Skeletal muscle satellite cell (primary cell): ENCODE data around the gene USO1.
"Not testable (repeated sequence)": the region's sequence is repeated elsewhere in the genome, so short reads cannot be mapped to it uniquely, and the experiment has no call there.

Source experiments
- H3K27me3 ChIP-seq: 2 replicates; pipeline ENCODE4 v1.7.0; 2013; ENCODE audit warnings: low read length; ENCODE audit not compliant: control insufficient read depth, insufficient read depth
- H3K36me3 ChIP-seq: 2 replicates; pipeline ENCODE4 v1.7.0; 2013; ENCODE audit warnings: mild to moderate bottlenecking, control low read depth, low read length; ENCODE audit not compliant: insufficient read depth
- H3K4me1 ChIP-seq: 2 replicates; pipeline ENCODE4 v1.7.0; 2013; ENCODE audit warnings: low read length; ENCODE audit not compliant: control insufficient read depth, insufficient read depth
- H3K4me2 ChIP-seq: 2 replicates; pipeline ENCODE4 v1.7.0; 2013; ENCODE audit warnings: mild to moderate bottlenecking, low read length
- H3K4me3 ChIP-seq: 2 replicates; pipeline ENCODE4 v1.7.0; 2013; ENCODE audit warnings: low read length
- H3K9ac ChIP-seq: 2 replicates; pipeline ENCODE4 v1.7.0; 2013; ENCODE audit warnings: mild to moderate bottlenecking, low read depth, low read length, moderate library complexity
- H3K9me3 ChIP-seq: replicated peaks from 2 replicates; pipeline ENCODE4 v1.7.0; 2013; ENCODE audit warnings: mild to moderate bottlenecking, control low read depth, low read length

USO1 gene

GRCh38 chr4:75716054-75716453, 8.3 kb upstream of the USO1 start:
- H3K4me3 ChIP-seq, H3K27me3 ChIP-seq, H3K36me3 ChIP-seq, H3K9me3 ChIP-seq, H3K4me2 ChIP-seq, H3K9ac ChIP-seq: not testable (repeated sequence)
- peaks cover 18% of the 10 kb centered on the region for H3K4me1 ChIP-seq

- peaks cover 23% of the 10 kb centered on the region for H3K4me1 ChIP-seq
- H3K36me3 ChIP-seq: no peaks in the 10 kb centered on the region
These were observed 7.0 kb upstream of the USO1 start for GRCh38 chr4:75717408-75717807.

GRCh38 chr4:75718529-75718928, 5.8 kb upstream of the USO1 start:
- no peaks in the 10 kb centered on the region for H3K36me3 ChIP-seq
- peaks cover 33% of the 10 kb centered on the region for H3K4me1 ChIP-seq
- H3K27me3 ChIP-seq: no peaks in the 10 kb centered on the region
- H3K4me3 ChIP-seq: no peak overlapping the region
- H3K9ac ChIP-seq: no peak overlapping the region
- no peaks in the 10 kb centered on the region for H3K9me3 ChIP-seq
- no peak overlapping the region for H3K4me2 ChIP-seq

More at GRCh38 chr4:75717408-75717807, 7.0 kb upstream of the USO1 start:
- no peaks in the 10 kb centered on the region for H3K27me3 ChIP-seq
- H3K9me3 ChIP-seq: no peaks in the 10 kb centered on the region
- H3K4me3 ChIP-seq: no peak overlapping the region
- H3K9ac ChIP-seq: no peak overlapping the region
- no peak overlapping the region for H3K4me2 ChIP-seq

- H3K36me3 ChIP-seq: no peaks in the 10 kb centered on the region
- no peak overlapping the region for H3K9ac ChIP-seq
- H3K4me3 ChIP-seq: peak overlapping the region; percentile 82
- no peaks in the 10 kb centered on the region for H3K9me3 ChIP-seq
- H3K4me1 ChIP-seq: peaks cover 26% of the 10 kb centered on the region
- no peaks in the 10 kb centered on the region for H3K27me3 ChIP-seq
- H3K4me2 ChIP-seq: peak overlapping the region; percentile 93
These were observed 2.0 kb upstream of the USO1 start for GRCh38 chr4:75722417-75722816.

GRCh38 chr4:75723163-75724065, 963 bp upstream of the USO1 start:
- Histone ChIP-seq H3K36me3 (no peaks in the 10 kb centered on the region), H3K9ac (peak overlapping the region; percentile 84), H3K4me2 (peak overlapping the region; percentile 93), H3K27me3 (no peaks in the 10 kb centered on the region), H3K4me3 (peak overlapping the region; percentile 82), H3K4me1 (peaks cover 26% of the 10 kb centered on the region), H3K9me3 (no peaks in the 10 kb centered on the region)

GRCh38 chr4:75724867-75725724, 719 bp downstream of the USO1 start:
- peak overlapping the region; percentile 97 for H3K9ac ChIP-seq
- H3K4me2 ChIP-seq: peak overlapping the region; percentile 76
- H3K4me1 ChIP-seq: peaks cover 31% of the 10 kb centered on the region
- no peaks in the 10 kb centered on the region for H3K36me3 ChIP-seq
- no peaks in the 10 kb centered on the region for H3K9me3 ChIP-seq
- no peaks in the 10 kb centered on the region for H3K27me3 ChIP-seq
- peak overlapping the region; percentile 92 for H3K4me3 ChIP-seq

- peaks cover 31% of the 10 kb centered on the region for H3K4me1 ChIP-seq
- not testable (repeated sequence) for H3K36me3 ChIP-seq, H3K27me3 ChIP-seq, H3K9me3 ChIP-seq
- H3K4me2 ChIP-seq: peak overlapping the region; percentile 76
- peak overlapping the region; percentile 97 for H3K9ac ChIP-seq
- H3K4me3 ChIP-seq: peak overlapping the region; percentile 92
These were observed 1.7 kb downstream of the USO1 start for GRCh38 chr4:75725942-75726538.

GRCh38 chr4:75726577-75726976, 2.2 kb downstream of the USO1 start:
- Histone ChIP-seq H3K4me1 (peaks cover 31% of the 10 kb centered on the region), H3K36me3 (no peaks in the 10 kb centered on the region), H3K9ac (peak overlapping the region; percentile 97), H3K27me3 (no peaks in the 10 kb centered on the region), H3K4me2 (peak overlapping the region; percentile 76), H3K4me3 (peak overlapping the region; percentile 92), H3K9me3 (no peaks in the 10 kb centered on the region)

GRCh38 chr4:75727073-75727472, 2.7 kb downstream of the USO1 start:
- Histone ChIP-seq H3K4me1 (peaks cover 30% of the 10 kb centered on the region), H3K36me3 (no peaks in the 10 kb centered on the region), H3K9me3 (no peaks in the 10 kb centered on the region), H3K4me2 (peak overlapping the region; percentile 76), H3K9ac (peak overlapping the region; percentile 97), H3K4me3 (peak overlapping the region; percentile 92), H3K27me3 (no peaks in the 10 kb centered on the region)

GRCh38 chr4:75729836-75730235, 5.5 kb downstream of the USO1 start:
- Histone ChIP-seq H3K36me3 (no peaks in the 10 kb centered on the region), H3K27me3 (no peaks in the 10 kb centered on the region), H3K4me1 (peaks cover 17% of the 10 kb centered on the region), H3K9me3 (no peaks in the 10 kb centered on the region), H3K4me3 (no peak overlapping the region), H3K9ac (no peak overlapping the region), H3K4me2 (peak overlapping the region; percentile 36)

- Histone ChIP-seq H3K4me2 (no peak overlapping the region), H3K27me3 (no peaks in the 10 kb centered on the region), H3K4me1 (peaks cover 8% of the 10 kb centered on the region), H3K4me3 (no peak overlapping the region), H3K36me3 (peaks cover 3% of the 10 kb centered on the region), H3K9ac (no peak overlapping the region), H3K9me3 (no peaks in the 10 kb centered on the region)
These were observed 9.0 kb downstream of the USO1 start for GRCh38 chr4:75733369-75733768.
